ENCODE data around the gene RDH16. TPM values are rescaled to one million over a fixed set of nuclear protein-coding genes. Genes with fewer than 3 reads are reported as not detected.

RDH16 gene
- polyA plus RNA-seq, 1 experiment: 0.06 TPM

- CTCF ChIA-PET: no interaction called here
- H3K27ac ChIP-seq (ENCODE audit: low read depth, low read length): no peak overlapping the region
- H3K9me3 ChIP-seq (ENCODE audit: control insufficient read depth, insufficient read depth, low read length): peaks cover 11% of the 10 kb centered on the region
- no peak for DNase-seq (ENCODE audit: low read depth, low spot score)
- TF ChIP-seq, protein P1, sequence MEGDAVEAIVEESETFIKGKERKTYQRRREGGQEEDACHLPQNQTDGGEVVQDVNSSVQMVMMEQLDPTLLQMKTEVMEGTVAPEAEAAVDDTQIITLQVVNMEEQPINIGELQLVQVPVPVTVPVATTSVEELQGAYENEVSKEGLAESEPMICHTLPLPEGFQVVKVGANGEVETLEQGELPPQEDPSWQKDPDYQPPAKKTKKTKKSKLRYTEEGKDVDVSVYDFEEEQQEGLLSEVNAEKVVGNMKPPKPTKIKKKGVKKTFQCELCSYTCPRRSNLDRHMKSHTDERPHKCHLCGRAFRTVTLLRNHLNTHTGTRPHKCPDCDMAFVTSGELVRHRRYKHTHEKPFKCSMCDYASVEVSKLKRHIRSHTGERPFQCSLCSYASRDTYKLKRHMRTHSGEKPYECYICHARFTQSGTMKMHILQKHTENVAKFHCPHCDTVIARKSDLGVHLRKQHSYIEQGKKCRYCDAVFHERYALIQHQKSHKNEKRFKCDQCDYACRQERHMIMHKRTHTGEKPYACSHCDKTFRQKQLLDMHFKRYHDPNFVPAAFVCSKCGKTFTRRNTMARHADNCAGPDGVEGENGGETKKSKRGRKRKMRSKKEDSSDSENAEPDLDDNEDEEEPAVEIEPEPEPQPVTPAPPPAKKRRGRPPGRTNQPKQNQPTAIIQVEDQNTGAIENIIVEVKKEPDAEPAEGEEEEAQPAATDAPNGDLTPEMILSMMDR (IDR thresholded peaks at IDR 0.05; ENCODE audit: low read depth, low read length): no peak
- peaks cover 2% of the 10 kb centered on the region for H3K27me3 ChIP-seq (ENCODE audit: control insufficient read depth, insufficient read depth, low read length)
- POLR2A ChIA-PET: no interaction called here
- no peak overlapping the region for H3K4me3 ChIP-seq (ENCODE audit: low read depth, low read length)
Observed at GRCh38 chr12:56905852-56906251, 51.6 kb downstream of the RDH16 start.

DNA sequence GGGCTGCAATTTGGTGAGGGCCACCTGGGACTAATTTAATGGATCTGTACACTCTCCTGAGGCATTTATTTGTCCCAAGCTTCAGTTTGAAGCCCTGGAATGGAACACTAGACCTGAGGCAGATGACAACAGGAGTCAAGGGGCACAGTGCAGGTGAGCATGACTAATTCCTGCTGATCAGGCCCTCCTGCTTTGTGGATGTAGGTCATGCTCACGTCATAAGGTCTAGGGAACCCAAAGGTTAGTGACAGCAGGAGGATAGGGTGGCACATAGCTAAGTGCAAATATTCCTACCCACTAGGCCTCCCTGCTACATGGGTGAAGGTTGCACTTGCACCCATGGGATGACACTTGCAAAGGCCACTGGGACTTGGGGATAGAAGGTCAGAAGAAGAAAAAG, 54.0 kb downstream of the RDH16 start:
- POLR2A ChIA-PET: no interaction called here
- Histone ChIP-seq H3K27ac (ENCODE audit: low read depth, low read length) (no peak overlapping the region), H3K27me3 (ENCODE audit: control insufficient read depth, insufficient read depth, low read length) (peaks cover 2% of the 10 kb centered on the region), H3K4me3 (ENCODE audit: low read depth, low read length) (no peak overlapping the region), H3K9me3 (ENCODE audit: control insufficient read depth, insufficient read depth, low read length) (peaks cover 16% of the 10 kb centered on the region)
- TF ChIP-seq, protein P1 (IDR thresholded peaks at IDR 0.05; ENCODE audit: low read depth, low read length): no peak
- no peak for DNase-seq (ENCODE audit: low read depth, low spot score)
- CTCF ChIA-PET: no interaction called here

Other genes starting within 250 kb of the RDH16 start
- 596 and 723 TPM in 2 replicates for gene NACA, start 232.3 kb downstream of the RDH16 start, polyA plus RNA-seq (2011; rRNA removed)
- gene PRIM1, start 205.3 kb downstream of the RDH16 start, polyA plus RNA-seq (2011; rRNA removed): 6.2 and 6.7 TPM in 2 replicates
- 4.7 and 4.8 TPM in 2 replicates for gene HSD17B6, start 194.3 kb downstream of the RDH16 start, polyA plus RNA-seq (2011; rRNA removed)
- not detected in 2 replicates for gene SDR9C7, start 23.2 kb downstream of the RDH16 start, polyA plus RNA-seq (2011; rRNA removed)
- gene ZBTB39, start 48.9 kb upstream of the RDH16 start, polyA plus RNA-seq (2011; rRNA removed): 5.8 and 6.4 TPM in 2 replicates
- gene TAC3, start 58.9 kb upstream of the RDH16 start, polyA plus RNA-seq (2011; rRNA removed): 8.0 and 8.9 TPM in 2 replicates
- not detected in 2 replicates for gene MYO1A, start 92.5 kb upstream of the RDH16 start, polyA plus RNA-seq (2011; rRNA removed)
- gene NEMP1, start 121.2 kb upstream of the RDH16 start, polyA plus RNA-seq (2011; rRNA removed): 8.3 and 11.9 TPM in 2 replicates
- gene NAB2, start 131.5 kb upstream of the RDH16 start, polyA plus RNA-seq (2011; rRNA removed): 46.4 and 60.9 TPM in 2 replicates
- gene STAT6, start 153.8 kb upstream of the RDH16 start, polyA plus RNA-seq (2011; rRNA removed): 79.5 and 94.2 TPM in 2 replicates
- gene LRP1, start 170.9 kb upstream of the RDH16 start, polyA plus RNA-seq (2011; rRNA removed): 49.9 and 95.0 TPM in 2 replicates
- gene LRP1-AS, start 190.0 kb upstream of the RDH16 start, polyA plus RNA-seq (2011; rRNA removed): not detected in 2 replicates

Data from AG04450 (cell line).